ENCODE measurements around the gene DLG2. TPM values are rescaled to one million over a fixed set of nuclear protein-coding genes. Genes with fewer than 3 reads are reported as not detected.
"Not testable (repeated sequence)": the region's sequence is repeated elsewhere in the genome, so short reads cannot be mapped to it uniquely, and the experiment has no call there.

Gene DLG2
- total RNA-seq, 1 experiment from 2014 or later = 0.72 TPM

DNA sequence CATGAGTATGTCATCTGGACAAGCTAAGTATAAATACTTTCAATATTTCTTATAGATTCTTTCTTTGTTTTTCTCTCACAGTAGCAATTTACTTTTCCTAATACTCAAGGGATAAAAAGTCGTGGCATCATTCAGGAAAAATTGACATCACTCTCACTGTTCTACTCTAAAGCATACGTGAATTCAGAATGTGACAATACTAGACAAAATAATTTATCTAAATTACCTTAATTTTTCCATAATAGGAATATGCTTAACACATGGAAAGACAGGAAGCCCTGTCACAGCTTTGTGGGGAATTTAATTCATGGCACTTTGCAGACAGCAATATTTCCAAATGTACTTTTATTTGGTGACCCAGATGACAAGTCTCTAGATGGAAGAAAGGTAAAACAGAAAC is 394.6 kb downstream of the DLG2 start:
- DNase-seq (ENCODE audit: low spot score) = no peak

- DNase-seq (ENCODE audit: low spot score) = no peak
Observed at GRCh38 chr11:85231588-85231987, 395.6 kb downstream of the DLG2 start.

GRCh38 chr11:85229723-85230122 is 397.4 kb downstream of the DLG2 start:
- not testable (repeated sequence) for DNase-seq (ENCODE audit: low spot score)

GRCh38 chr11:85196968-85197367 is 430.2 kb downstream of the DLG2 start:
- DNase-seq (ENCODE audit: low spot score) = no peak

DNA sequence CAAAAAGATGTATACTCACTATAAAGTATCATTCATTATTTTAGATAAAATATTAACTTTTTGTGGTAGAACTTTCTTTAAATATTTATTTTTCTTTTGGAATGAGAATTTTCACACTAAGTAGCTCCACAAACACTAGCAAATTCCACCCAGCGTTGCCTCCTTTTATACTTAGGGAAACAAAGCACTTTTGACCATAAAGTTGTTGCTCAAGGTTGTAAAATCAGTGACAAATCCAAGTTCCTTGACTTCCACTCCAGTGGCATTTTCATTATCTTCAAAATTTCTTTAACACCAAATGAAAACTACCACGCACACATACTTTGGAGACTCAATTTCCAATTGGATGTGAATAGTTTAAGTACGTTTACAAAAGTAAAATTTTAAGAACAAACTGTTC is 431.2 kb downstream of the DLG2 start:
- no peak for DNase-seq (ENCODE audit: low spot score)

GRCh38 chr11:85187992-85188391 is 439.2 kb downstream of the DLG2 start:
- DNase-seq (ENCODE audit: low spot score) = no peak

DNA sequence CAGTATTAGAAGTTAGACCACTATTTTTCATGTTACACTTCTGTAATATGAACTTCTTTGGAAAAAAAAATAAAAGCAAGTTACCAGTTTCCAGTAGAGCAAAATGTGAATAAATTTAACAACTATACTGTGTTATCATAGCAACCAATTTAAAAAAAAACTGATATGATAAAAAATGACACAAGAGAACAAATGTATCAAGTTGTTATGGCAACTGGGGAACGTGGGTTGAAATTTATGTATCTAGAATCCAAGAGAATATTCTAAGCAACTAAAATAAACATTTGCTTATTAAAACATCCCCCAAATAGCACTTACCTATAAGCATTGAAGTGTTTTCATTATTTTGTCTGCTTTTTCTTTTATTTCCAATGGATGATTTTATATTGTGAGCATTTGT is 442.4 kb downstream of the DLG2 start:
- no peak for DNase-seq (ENCODE audit: low spot score)

DNA sequence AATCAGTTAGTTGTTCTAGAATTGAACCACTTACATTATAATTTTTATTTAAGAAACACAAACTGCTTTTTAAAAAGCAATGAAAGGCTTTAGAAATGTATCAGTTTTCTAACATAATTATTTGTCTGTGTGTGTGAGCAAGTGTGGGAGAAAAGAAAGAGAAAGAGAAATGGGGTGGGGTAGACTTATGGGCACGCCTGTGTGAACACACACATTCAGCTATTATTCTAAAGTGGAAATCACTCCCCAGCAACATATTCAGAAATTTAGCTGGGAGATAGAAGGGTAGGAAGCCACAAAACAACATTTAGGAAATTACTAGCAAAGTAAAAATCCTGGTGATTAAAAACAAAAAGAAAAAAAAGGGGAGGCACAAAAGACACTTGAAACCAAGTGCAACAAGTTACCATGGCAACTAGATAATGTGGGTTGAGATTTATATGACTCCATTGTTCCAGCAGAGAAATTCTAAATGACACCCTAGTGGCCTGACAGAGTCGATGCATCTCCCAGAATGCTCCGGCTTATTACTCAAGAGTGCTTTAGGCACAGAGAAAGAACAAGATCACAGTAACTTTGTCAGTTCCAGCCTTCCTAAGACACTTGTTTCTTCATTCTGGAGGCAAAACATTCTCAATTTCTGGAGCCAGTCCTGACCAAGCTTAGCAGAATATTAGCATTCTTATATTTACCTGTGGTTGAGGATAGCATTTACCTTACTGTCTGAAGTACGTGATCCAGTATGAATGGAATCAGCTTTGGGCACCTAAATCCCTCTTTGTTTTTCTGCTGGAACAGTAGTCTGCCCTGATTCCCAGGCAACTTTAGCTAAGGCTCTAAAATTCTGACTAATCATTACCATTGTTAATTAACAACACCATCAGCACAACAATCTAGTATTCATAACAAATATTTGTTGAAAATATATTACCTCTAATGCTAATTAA is 444.4 kb downstream of the DLG2 start:
- peak; percentile 53 for DNase-seq (ENCODE audit: low spot score)

DNA sequence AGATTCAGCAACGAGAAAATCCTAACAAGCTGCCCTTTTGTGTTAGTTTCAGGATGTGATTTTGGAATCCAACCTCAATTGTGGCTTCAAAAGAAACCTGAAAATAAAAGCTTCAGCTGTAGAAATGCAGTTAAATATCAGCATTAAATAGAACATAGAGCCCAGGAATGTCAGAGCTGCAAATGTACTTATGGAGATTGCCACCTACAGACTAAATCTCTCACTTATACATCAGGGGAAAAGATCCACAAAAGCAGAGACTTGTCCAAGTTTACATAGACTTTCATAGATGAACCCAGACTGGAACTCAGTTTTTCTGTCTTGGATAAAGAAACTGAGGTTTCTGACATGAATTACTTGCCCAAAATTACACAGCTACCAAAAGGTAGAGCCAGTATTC is 446.6 kb downstream of the DLG2 start:
- no peak for DNase-seq (ENCODE audit: low spot score)

DNA sequence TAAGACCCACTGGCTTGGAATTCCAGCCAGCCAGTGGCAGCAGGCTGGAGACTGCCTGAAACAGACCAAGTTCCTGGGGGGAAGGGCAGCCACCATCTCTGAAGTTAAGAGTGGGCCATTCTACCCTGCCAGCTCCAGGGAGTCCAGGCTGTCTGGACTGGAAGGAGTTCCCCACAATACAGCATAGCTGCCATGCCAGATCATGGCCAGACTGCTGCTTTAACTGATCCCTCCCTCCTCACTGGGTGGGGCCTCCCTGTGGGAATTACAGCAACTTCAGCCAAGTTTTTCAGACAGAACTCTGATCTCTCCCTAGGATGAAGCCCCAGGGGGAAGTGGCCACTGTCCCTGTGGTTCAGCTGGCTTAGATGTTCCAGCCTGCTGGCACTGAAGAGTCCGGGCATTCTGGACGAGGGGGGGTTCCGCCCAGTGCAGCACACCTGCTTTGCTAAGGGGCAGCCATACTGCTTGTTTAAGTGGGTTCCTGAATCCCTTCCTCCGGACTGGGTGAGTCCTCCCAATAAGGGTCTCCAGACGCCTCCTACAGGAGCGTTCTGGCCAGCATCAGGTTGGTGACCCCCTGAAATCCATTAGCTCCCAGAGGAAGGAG is 455.4 kb downstream of the DLG2 start:
- DNase-seq (ENCODE audit: low spot score) = peak; percentile 4

GRCh38 chr11:85170184-85170583 is 457.0 kb downstream of the DLG2 start:
- DNase-seq (ENCODE audit: low spot score) = peak; percentile 37

- DNase-seq (ENCODE audit: low spot score) = no peak
Observed at GRCh38 chr11:85167471-85167870, 459.7 kb downstream of the DLG2 start.

DNA sequence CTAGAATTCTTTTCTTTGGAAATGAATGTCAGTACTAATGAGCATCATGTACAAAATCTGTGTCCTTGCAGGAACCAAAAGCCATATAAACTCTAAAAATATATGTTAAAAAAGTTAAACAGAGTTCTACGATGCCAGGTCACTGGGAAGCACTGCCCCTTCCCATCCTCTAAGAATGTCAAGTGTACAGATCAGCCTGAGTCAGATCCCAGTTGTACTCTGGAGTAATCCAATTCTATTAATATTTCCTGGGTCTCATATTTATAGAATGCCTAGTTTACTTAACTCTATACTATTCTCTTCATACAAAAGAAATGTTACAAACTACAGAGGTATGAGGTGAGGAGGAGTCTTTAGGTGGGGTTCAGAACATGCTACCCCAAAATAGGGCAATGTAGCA is 460.1 kb downstream of the DLG2 start:
- no peak for DNase-seq (ENCODE audit: low spot score)

- DNase-seq (ENCODE audit: low spot score) = no peak
Observed at GRCh38 chr11:85165819-85166218, 461.3 kb downstream of the DLG2 start.

DNA sequence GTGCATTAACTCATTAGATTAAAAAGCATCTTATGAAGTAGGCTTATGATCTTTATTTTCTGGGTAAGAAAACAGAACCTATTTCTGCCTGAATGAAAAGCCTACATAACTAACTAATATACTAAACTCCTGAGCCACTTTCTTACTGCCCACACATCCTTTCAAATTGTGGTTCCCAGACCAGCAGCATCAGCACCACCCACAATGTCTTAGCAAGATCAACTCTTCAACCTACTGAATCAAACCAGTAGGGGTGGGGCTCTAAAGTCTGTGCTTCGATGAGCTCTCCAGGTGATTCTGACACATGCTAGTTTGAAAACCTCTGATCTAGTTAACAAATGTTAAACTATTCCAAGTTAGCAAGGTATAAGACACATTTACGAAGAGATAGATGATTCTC is 462.4 kb downstream of the DLG2 start:
- no peak for DNase-seq (ENCODE audit: low spot score)

DNA sequence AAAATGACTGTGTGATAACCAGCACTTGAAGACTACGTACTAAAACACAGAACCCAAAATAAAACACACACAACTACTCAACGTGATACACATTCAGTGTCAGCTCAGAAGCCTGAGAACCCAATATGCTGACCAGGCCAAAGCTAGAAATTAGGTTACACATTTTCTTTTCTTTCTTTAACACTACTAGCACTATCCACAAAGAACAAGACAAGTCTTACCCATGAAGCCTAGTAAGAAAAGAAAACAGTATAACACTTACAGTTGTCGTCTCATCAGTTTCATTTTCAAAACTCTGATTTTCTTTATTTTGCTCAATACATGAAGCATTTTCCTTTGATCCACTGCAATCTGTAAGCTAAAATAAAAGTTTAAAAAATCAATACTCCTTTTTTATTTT is 472.9 kb downstream of the DLG2 start:
- no peak for DNase-seq (ENCODE audit: low spot score)

- no peak for DNase-seq (ENCODE audit: low spot score)
Observed at GRCh38 chr11:85137597-85137996, 489.5 kb downstream of the DLG2 start.

DNA sequence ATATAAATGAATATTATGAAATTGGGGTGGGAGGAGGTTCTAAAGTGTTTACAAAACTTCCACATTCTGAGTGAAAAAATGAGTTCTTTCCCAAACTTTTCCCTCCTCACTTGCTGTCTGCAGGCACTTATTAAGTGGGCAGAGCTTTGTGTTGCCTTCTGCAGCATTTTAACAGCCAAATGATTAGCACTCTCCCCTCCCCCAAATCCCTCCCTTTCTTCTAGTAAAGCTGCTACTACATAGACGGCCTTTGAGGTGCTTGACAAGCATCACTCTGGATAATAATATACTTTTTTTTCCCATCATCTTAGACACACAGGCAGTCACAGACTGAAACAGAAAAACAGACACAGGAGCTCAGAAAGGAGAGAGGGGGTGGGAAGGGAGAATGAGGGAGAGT is 493.5 kb downstream of the DLG2 start:
- DNase-seq (ENCODE audit: low spot score) = no peak

GRCh38 chr11:85132851-85133585 is 494.1 kb downstream of the DLG2 start:
- no peak for DNase-seq (ENCODE audit: low spot score)

DNA sequence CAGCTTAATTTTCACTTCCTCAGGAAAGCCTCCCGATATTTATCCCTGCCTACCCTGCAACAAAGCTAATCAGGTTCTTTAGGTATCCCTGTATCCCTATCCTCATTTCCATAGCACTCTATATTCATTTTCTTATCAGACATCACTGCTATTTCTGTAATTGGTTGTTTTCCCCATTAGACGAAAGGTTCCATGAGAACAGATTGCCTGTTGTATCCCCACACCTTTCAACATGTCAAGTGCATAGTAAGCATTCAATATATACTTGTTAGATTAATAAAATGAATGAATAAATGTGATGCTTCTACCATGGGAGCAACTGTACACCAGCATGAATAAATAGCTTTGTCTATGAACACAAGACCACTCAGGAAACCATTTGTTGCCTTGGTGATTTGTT is 499.8 kb downstream of the DLG2 start:
- DNase-seq (ENCODE audit: low spot score) = no peak

DNA sequence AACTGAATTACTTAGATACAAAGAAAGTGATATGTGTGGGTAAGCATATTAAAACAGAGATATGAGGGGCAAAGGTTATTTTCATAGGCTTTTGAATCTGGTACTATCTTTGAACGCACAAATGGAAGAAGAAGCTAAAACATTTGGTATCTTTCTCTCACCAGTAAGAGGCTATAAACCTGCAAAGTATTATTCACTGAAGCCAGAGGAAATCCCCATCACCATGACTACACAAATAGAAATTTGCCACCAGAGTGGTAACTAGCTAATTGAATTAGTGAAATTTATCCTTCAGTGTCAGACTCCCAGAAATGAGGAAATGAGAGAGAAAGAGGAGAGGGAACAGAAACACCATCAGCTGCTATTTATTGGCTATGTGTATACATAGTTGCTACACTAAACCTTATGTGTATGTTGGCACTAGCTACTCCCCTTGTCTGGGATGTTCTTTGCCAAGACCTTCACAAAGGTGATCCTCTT is 503.4 kb downstream of the DLG2 start:
- no peak for DNase-seq (ENCODE audit: low spot score)

DNA sequence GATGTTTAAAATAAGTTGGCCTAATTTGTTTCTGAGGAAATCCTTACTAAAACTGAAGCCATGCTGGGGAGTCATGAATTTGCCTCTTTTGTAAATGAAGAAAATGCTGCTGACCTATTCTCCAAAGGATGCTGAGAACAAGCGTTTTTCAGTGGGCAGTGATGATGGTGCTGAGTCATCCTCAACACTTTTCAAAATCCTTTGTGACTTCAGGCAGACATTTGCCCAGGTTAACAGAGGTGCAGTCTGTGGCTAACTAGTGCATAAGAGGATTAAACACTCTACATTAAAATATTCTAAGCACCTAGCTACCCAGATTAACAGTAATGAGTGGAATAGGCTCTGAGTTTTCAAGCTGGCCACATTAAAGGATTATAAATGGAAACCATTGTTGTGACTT is 509.0 kb downstream of the DLG2 start:
- no peak for DNase-seq (ENCODE audit: low spot score)

Data from A172 (cell line).